OCI-LY3 (cell line): Measurements from ENCODE around the gene PLCE1.

ENCODE experiments used
- H2AFZ ChIP-seq: fragments of 200-600, 300-600 bp; shearing (Covaris generic); 2 replicates; pipeline ENCODE4 v1.6.0; 2014; ENCODE audit warnings: antibody characterized with exemption, low read depth, low read length
- H3K27ac ChIP-seq: fragments of 200-600, 300-600 bp; sonication (generic); 2 replicates; pipeline ENCODE4 v1.5.1; 2014; ENCODE audit warnings: mild to moderate bottlenecking, low read length, moderate library complexity, mixed read lengths
- H3K27me3 ChIP-seq: fragments of 200-600, 300-600 bp; sonication (generic); 2 replicates; pipeline ENCODE4 v1.6.1; 2014; ENCODE audit warnings: low read depth, low read length, mixed read lengths
- H3K36me3 ChIP-seq: fragments of 200-600, 300-600 bp; sonication (generic); replicated peaks from 2 replicates; pipeline ENCODE3; 2014; ENCODE audit warnings: low read depth, low read length, mixed read lengths
- H3K4me1 ChIP-seq: fragments of 300-600, 200-600 bp; sonication (generic); 2 replicates; pipeline ENCODE4 v1.6.1; 2014; ENCODE audit warnings: low read length, mixed read lengths
- H3K4me2 ChIP-seq: fragments of 200-600, 300-600 bp; sonication (generic); 2 replicates; pipeline ENCODE4 v1.6.1; 2014; ENCODE audit warnings: low read length, mixed read lengths
- H3K4me3 ChIP-seq: fragments of 300-600, 200-600 bp; sonication (generic); 2 replicates; pipeline ENCODE4 v1.5.1; 2014; ENCODE audit warnings: antibody characterized with exemption, mild to moderate bottlenecking, low read length, moderate library complexity
- H3K79me2 ChIP-seq: fragments of 300-600, 200-600 bp; shearing (Covaris generic); 2 replicates; pipeline ENCODE4 v1.6.1; 2014; ENCODE audit warnings: mild to moderate bottlenecking, low read length, mixed read lengths
- H3K9ac ChIP-seq: fragments of 300-600, 200-600 bp; shearing (Covaris generic); 2 replicates; pipeline ENCODE4 v1.6.0; 2014; ENCODE audit warnings: mild to moderate bottlenecking, low read length, moderate library complexity
- H3K9me3 ChIP-seq: fragments of 200-600, 300-600 bp; shearing (Covaris generic); 2 replicates; pipeline ENCODE4 v1.6.1; 2014; ENCODE audit warnings: low read length, mixed read lengths; ENCODE audit not compliant: insufficient read depth
- H4K20me1 ChIP-seq: fragments of 200-600, 300-600 bp; sonication (generic); 2 replicates; pipeline ENCODE4 v1.6.1; 2016; ENCODE audit warnings: low read length, mixed read lengths; ENCODE audit not compliant: insufficient read depth
- CTCF ChIP-seq: fragments of 200-600, 300-600 bp; sonication (generic); IDR thresholded peaks from 2 replicates; pipeline ENCODE4 v1.5.1; 2014; ENCODE audit warnings: antibody characterized with exemption, low read length, low read depth
- EZH2phosphoT487 ChIP-seq: fragments of 200-600 bp; shearing (Covaris generic); IDR thresholded peaks from 2 replicates; pipeline ENCODE4 v1.6.1; 2018; ENCODE audit warnings: antibody characterized with exemption, mixed run types, low read depth

The PLCE1 gene

GRCh38 chr10:94027197-94027596 is 33.5 kb downstream of the PLCE1 start:
- no peaks in the 10 kb centered on the region for H3K9me3 ChIP-seq
- H4K20me1 ChIP-seq: no peaks in the 10 kb centered on the region
- no peaks in the 10 kb centered on the region for H3K4me1 ChIP-seq
- no peaks in the 10 kb centered on the region for H3K36me3 ChIP-seq
- H3K4me2 ChIP-seq: no peak overlapping the region
- H3K79me2 ChIP-seq: no peaks in the 10 kb centered on the region
- H3K4me3 ChIP-seq: no peak overlapping the region
- H2AFZ ChIP-seq: no peak overlapping the region
- no peaks in the 10 kb centered on the region for H3K27me3 ChIP-seq
- H3K9ac ChIP-seq: no peak overlapping the region
- TF ChIP-seq CTCF: no peak
- no peak overlapping the region for H3K27ac ChIP-seq

GRCh38 chr10:94029955-94030354 is 36.2 kb downstream of the PLCE1 start:
- Histone ChIP-seq H3K9me3 (no peaks in the 10 kb centered on the region), H2AFZ (no peak overlapping the region), H3K9ac (no peak overlapping the region), H3K4me2 (no peak overlapping the region), H3K27me3 (no peaks in the 10 kb centered on the region), H3K4me3 (no peak overlapping the region), H3K36me3 (no peaks in the 10 kb centered on the region), H3K4me1 (no peaks in the 10 kb centered on the region), H3K79me2 (no peaks in the 10 kb centered on the region), H3K27ac (no peak overlapping the region), H4K20me1 (no peaks in the 10 kb centered on the region)
- TF ChIP-seq EZH2phosphoT487 (no peak), CTCF (no peak)

GRCh38 chr10:94035982-94036765 is 42.4 kb downstream of the PLCE1 start:
- H3K79me2 ChIP-seq: no peaks in the 10 kb centered on the region
- TF ChIP-seq CTCF: no peak
- no peak for TF ChIP-seq EZH2phosphoT487

GRCh38 chr10:94036766-94037033 is 43.0 kb downstream of the PLCE1 start:
- H3K27me3 ChIP-seq: no peaks in the 10 kb centered on the region
- no peak overlapping the region for H3K27ac ChIP-seq
- H3K79me2 ChIP-seq: no peaks in the 10 kb centered on the region
- no peak overlapping the region for H3K4me3 ChIP-seq
- peaks cover 5% of the 10 kb centered on the region for H3K4me1 ChIP-seq
- H4K20me1 ChIP-seq: no peaks in the 10 kb centered on the region
- H3K4me2 ChIP-seq: no peak overlapping the region
- no peaks in the 10 kb centered on the region for H3K36me3 ChIP-seq
- TF ChIP-seq CTCF (no peak), EZH2phosphoT487 (no peak)
- no peak overlapping the region for H3K9ac ChIP-seq
- no peaks in the 10 kb centered on the region for H3K9me3 ChIP-seq
- no peak overlapping the region for H2AFZ ChIP-seq

More at GRCh38 chr10:94035982-94036765, 42.4 kb downstream of the PLCE1 start:
- H3K27me3 ChIP-seq: no peaks in the 10 kb centered on the region
- no peak overlapping the region for H3K9ac ChIP-seq
- no peaks in the 10 kb centered on the region for H3K9me3 ChIP-seq
- H3K36me3 ChIP-seq: no peaks in the 10 kb centered on the region
- H4K20me1 ChIP-seq: no peaks in the 10 kb centered on the region
- H3K27ac ChIP-seq: no peak overlapping the region
- peaks cover under 1% of the 10 kb centered on the region; the same call in 1 of the 2 replicates for H3K4me1 ChIP-seq
- no peak overlapping the region for H3K4me3 ChIP-seq
- no peak overlapping the region for H3K4me2 ChIP-seq
- H2AFZ ChIP-seq: no peak overlapping the region
